ENCODE results near the gene CTAG1B. TPM values are rescaled to one million over a fixed set of nuclear protein-coding genes. Genes with fewer than 3 reads are reported as not detected.
"Not testable (repeated sequence)": the region's sequence is repeated elsewhere in the genome, so short reads cannot be mapped to it uniquely, and the experiment has no call there.

CTAG1B gene
- total and polyA plus RNA-seq, 2 of the 8 experiments (the other 6 are each of a cell fraction or from before 2014, with no cell fraction given) = not detected

DNA sequence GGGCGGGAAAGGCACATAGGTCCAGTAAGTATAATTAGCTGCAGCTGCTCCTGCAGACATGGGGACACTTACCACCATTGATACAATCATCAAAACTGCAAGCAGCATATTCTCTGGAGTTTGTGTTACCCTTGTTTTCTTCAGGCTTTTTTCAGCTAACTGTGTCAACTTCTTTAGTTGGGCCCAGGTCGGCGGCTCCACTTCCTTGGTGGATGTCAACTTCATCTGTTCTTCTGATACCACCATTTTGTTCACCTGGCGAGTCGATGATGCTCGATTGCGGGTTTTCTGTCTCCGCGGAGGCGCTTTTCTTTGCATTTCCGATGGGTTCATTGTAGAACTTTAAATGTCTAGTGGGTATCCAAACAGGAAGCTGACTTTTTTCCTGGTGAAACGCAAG is 7.9 kb downstream of the CTAG1B start:
- H3K4me2 ChIP-seq (ENCODE audit: insufficient read depth in 1 of 2, low read depth in 2 of 2, low read length in 2 of 2); H3K27ac ChIP-seq (ENCODE audit: low read depth, low read length); H3K9ac ChIP-seq (replicated peaks in 1 of 4; ENCODE audit: extremely low read depth in 1 of 4, low read depth in 3 of 4, low read length in 3 of 4); H3K23me2 ChIP-seq (ENCODE audit: low read depth, low read length); H4K5ac ChIP-seq (ENCODE audit: insufficient read length, low read depth, low read length); H2BK12ac ChIP-seq (ENCODE audit: low read depth, low read length); H3K4ac ChIP-seq (replicated peaks; ENCODE audit: insufficient read length, low read depth, low read length); H2AK5ac ChIP-seq (ENCODE audit: low read depth, low read length); H3K36me3 ChIP-seq (ENCODE audit: control insufficient read depth in 2 of 4, insufficient read depth in 4 of 4, low read length in 3 of 4); H2BK15ac ChIP-seq (ENCODE audit: low read length); FAIRE-seq; H2AFZ ChIP-seq (ENCODE audit: low read length); DNase-seq (ENCODE audit: low read depth in 1 of 2, low spot score in 2 of 2); H3K79me2 ChIP-seq (ENCODE audit: control insufficient read depth in 1 of 2, insufficient read depth in 2 of 2, low read length in 2 of 2); H4K20me1 ChIP-seq (replicated peaks in 1 of 2; ENCODE audit: control insufficient read depth in 1 of 2, insufficient read depth in 2 of 2, low read length in 2 of 2); POLR2A ChIA-PET (ENCODE audit: partially characterized antibody); H2BK20ac ChIP-seq (ENCODE audit: low read length); H2BK5ac ChIP-seq (ENCODE audit: low read depth, low read length); H3K27me3 ChIP-seq (replicated peaks in 1 of 4; ENCODE audit: control insufficient read depth in 3 of 4, extremely low read depth in 1 of 4, insufficient read depth in 3 of 4, low read length in 3 of 4); H4K91ac ChIP-seq (replicated peaks; ENCODE audit: insufficient read length, low read length); H3K4me3 ChIP-seq (ENCODE audit: extremely low read depth in 1 of 4, insufficient read depth in 2 of 4, low read depth in 3 of 4, low read length in 4 of 4); H3K56ac ChIP-seq (replicated peaks; ENCODE audit: insufficient read length, low read depth, low read length); H3K14ac ChIP-seq (ENCODE audit: insufficient read length); H3K18ac ChIP-seq (ENCODE audit: extremely low read depth, low read length); H4K8ac ChIP-seq (ENCODE audit: extremely low read depth, insufficient read depth, low read length); H2BK120ac ChIP-seq (replicated peaks; ENCODE audit: low read depth, low read length); H3K9me3 ChIP-seq (ENCODE audit: insufficient read depth in 2 of 2, low read depth in 1 of 2, low read length in 1 of 2); H3K79me1 ChIP-seq (ENCODE audit: low read depth, low read length); H3K4me1 ChIP-seq (replicated peaks in 1 of 4; ENCODE audit: control insufficient read depth in 3 of 4, insufficient read depth in 4 of 4, low read length in 3 of 4); H3K23ac ChIP-seq (ENCODE audit: insufficient read length): not testable (repeated sequence)
- 93% methylated on average over 11 of the region's 12 CpGs; no CpG with 5 or more reads in 1 of the 2 experiments for WGBS, 2 experiments (ENCODE audit: extremely low coverage in 1 of 2, insufficient coverage in 1 of 2, insufficient read length in 1 of 2, insufficient replicate concordance in 2 of 2, low coverage in 1 of 2, low lambda C conversion rate in 2 of 2, missing lambda C conversion rate in 1 of 2)
- CTCF ChIA-PET (ENCODE audit: partially characterized antibody) = interaction anchor here (0.9 to 1.6 kb wide), 2 partner anchors 9 to 12 kb away, joined by 3 to 5 read pairs; no protein-coding TSS in a partner anchor

- POLR2A ChIA-PET (ENCODE audit: partially characterized antibody); FAIRE-seq; CTCF ChIA-PET (ENCODE audit: partially characterized antibody); H3K4ac ChIP-seq (replicated peaks; ENCODE audit: insufficient read length, low read depth, low read length); H2AK5ac ChIP-seq (ENCODE audit: low read depth, low read length); H2AFZ ChIP-seq (ENCODE audit: low read length); H3K79me2 ChIP-seq (ENCODE audit: control insufficient read depth in 1 of 2, insufficient read depth in 2 of 2, low read length in 2 of 2); H4K91ac ChIP-seq (replicated peaks; ENCODE audit: insufficient read length, low read length); H3K14ac ChIP-seq (ENCODE audit: insufficient read length); H3K36me3 ChIP-seq (ENCODE audit: control insufficient read depth in 2 of 4, insufficient read depth in 4 of 4, low read length in 3 of 4); H3K23ac ChIP-seq (ENCODE audit: insufficient read length); H4K5ac ChIP-seq (ENCODE audit: insufficient read length, low read depth, low read length); DNase-seq (ENCODE audit: low read depth in 1 of 2, low spot score in 2 of 2); H3K9ac ChIP-seq (replicated peaks in 1 of 4; ENCODE audit: extremely low read depth in 1 of 4, low read depth in 3 of 4, low read length in 3 of 4); H3K27me3 ChIP-seq (replicated peaks in 1 of 4; ENCODE audit: control insufficient read depth in 3 of 4, extremely low read depth in 1 of 4, insufficient read depth in 3 of 4, low read length in 3 of 4); H3K4me3 ChIP-seq (ENCODE audit: extremely low read depth in 1 of 4, insufficient read depth in 2 of 4, low read depth in 3 of 4, low read length in 4 of 4); H3K4me2 ChIP-seq (ENCODE audit: insufficient read depth in 1 of 2, low read depth in 2 of 2, low read length in 2 of 2); H2BK20ac ChIP-seq (ENCODE audit: low read length); H2BK5ac ChIP-seq (ENCODE audit: low read depth, low read length); H4K8ac ChIP-seq (ENCODE audit: extremely low read depth, insufficient read depth, low read length); H3K56ac ChIP-seq (replicated peaks; ENCODE audit: insufficient read length, low read depth, low read length); H2BK12ac ChIP-seq (ENCODE audit: low read depth, low read length); H2BK120ac ChIP-seq (replicated peaks; ENCODE audit: low read depth, low read length); H4K20me1 ChIP-seq (replicated peaks in 1 of 2; ENCODE audit: control insufficient read depth in 1 of 2, insufficient read depth in 2 of 2, low read length in 2 of 2); H3K79me1 ChIP-seq (ENCODE audit: low read depth, low read length); H2BK15ac ChIP-seq (ENCODE audit: low read length); H3K9me3 ChIP-seq (ENCODE audit: insufficient read depth in 2 of 2, low read depth in 1 of 2, low read length in 1 of 2); H3K4me1 ChIP-seq (replicated peaks in 1 of 4; ENCODE audit: control insufficient read depth in 3 of 4, insufficient read depth in 4 of 4, low read length in 3 of 4); H3K18ac ChIP-seq (ENCODE audit: extremely low read depth, low read length); H3K27ac ChIP-seq (ENCODE audit: low read depth, low read length); H3K23me2 ChIP-seq (ENCODE audit: low read depth, low read length): not testable (repeated sequence)
- WGBS, 2 experiments (ENCODE audit: extremely low coverage in 1 of 2, insufficient coverage in 1 of 2, insufficient read length in 1 of 2, insufficient replicate concordance in 2 of 2, low coverage in 1 of 2, low lambda C conversion rate in 2 of 2, missing lambda C conversion rate in 1 of 2) = 92% methylated on average over 9 of the region's 12 CpGs; no CpG with 5 or more reads in 1 of the 2 experiments
These were observed 10.3 kb downstream of the CTAG1B start for GRCh38 chrX:154608823-154609222.
